Mesenchymal stem cell (in vitro differentiated cells and primary cell): ENCODE data around the gene APOBEC3H.
"Not testable (repeated sequence)": the region's sequence is repeated elsewhere in the genome, so short reads cannot be mapped to it uniquely, and the experiment has no call there.

ENCODE experiments used
- DNase-seq: peaks from one replicate; pipeline ENCODE4 v3.0.0-alpha.2; 2013
- H2AFZ ChIP-seq: one replicate; pipeline ENCODE4 v1.6.1; 2013; ENCODE audit warnings: low read depth, mild to moderate bottlenecking, control low read depth, inconsistent platforms, low read length, moderate library complexity
- H2AK5ac ChIP-seq: 2 replicates; pipeline ENCODE4 v1.6.1; 2013; ENCODE audit warnings: low read length, moderate library complexity, mild to moderate bottlenecking, inconsistent platforms; ENCODE audit not compliant: severe bottlenecking
- H2BK120ac ChIP-seq: one replicate; pipeline ENCODE4 v1.6.1; 2013; ENCODE audit warnings: low read depth, mild to moderate bottlenecking, inconsistent platforms, low read length, moderate library complexity
- H2BK12ac ChIP-seq, 2 experiments: one replicate each; pipeline ENCODE4 v1.6.1; 2013; ENCODE audit warnings: inconsistent platforms in 2 of 2, low read length in 2 of 2, mild to moderate bottlenecking in 2 of 2, moderate library complexity in 2 of 2, control low read depth in 1 of 2
- H2BK15ac ChIP-seq: one replicate; pipeline ENCODE4 v1.6.1; 2013; ENCODE audit warnings: mild to moderate bottlenecking, low read depth, inconsistent platforms; ENCODE audit not compliant: poor library complexity, severe bottlenecking
- H2BK5ac ChIP-seq: 2 replicates; pipeline ENCODE4 v1.6.1; 2013; ENCODE audit warnings: low read depth, mild to moderate bottlenecking, low read length, control low read depth, inconsistent platforms; ENCODE audit not compliant: poor library complexity, severe bottlenecking
- H3K14ac ChIP-seq, 2 experiments: one replicate each; pipeline ENCODE4 v1.6.1; 2013; ENCODE audit warnings: inconsistent platforms in 2 of 2, low read length in 2 of 2, control low read depth in 1 of 2, mild to moderate bottlenecking in 1 of 2, moderate library complexity in 1 of 2
- H3K18ac ChIP-seq, 2 experiments: one replicate each; pipeline ENCODE4 v1.6.1; 2013; ENCODE audit warnings: inconsistent platforms in 2 of 2, low read length in 2 of 2, control low read depth in 1 of 2, low read depth in 1 of 2, mild to moderate bottlenecking in 1 of 2
- H3K23ac ChIP-seq, 2 experiments: one replicate each; pipeline ENCODE4 v1.6.1; 2013; ENCODE audit warnings: inconsistent platforms in 2 of 2, low read length in 2 of 2, mild to moderate bottlenecking in 2 of 2, moderate library complexity in 2 of 2, control low read depth in 1 of 2
- H3K27ac ChIP-seq: 2 replicates; pipeline ENCODE4 v1.5.1; 2013; ENCODE audit warnings: mild to moderate bottlenecking, moderate library complexity, low read length, control low read depth, inconsistent platforms; ENCODE audit not compliant: poor library complexity, severe bottlenecking
- H3K27me3 ChIP-seq, 2 experiments: 2 replicates each; pipeline versions ENCODE4 v1.6.1 to v1.7.0; 2013; ENCODE audit warnings: low read length in 2 of 2, mild to moderate bottlenecking in 2 of 2, moderate library complexity in 2 of 2, control low read depth in 1 of 2, inconsistent platforms in 1 of 2; ENCODE audit not compliant: control insufficient read depth in 1 of 2, insufficient read depth in 1 of 2
- H3K36me3 ChIP-seq, 2 experiments: 2 replicates each; pipeline versions ENCODE4 v1.6.1 to v1.7.0; 2013; ENCODE audit warnings: low read length in 2 of 2, control low read depth in 1 of 2, inconsistent platforms in 1 of 2, low read depth in 1 of 2, mild to moderate bottlenecking in 1 of 2; ENCODE audit not compliant: insufficient read depth in 2 of 2, control insufficient read depth in 1 of 2
- H3K4ac ChIP-seq, 2 experiments: one replicate each; pipeline ENCODE4 v1.6.1; 2013; ENCODE audit warnings: inconsistent platforms in 2 of 2, low read length in 2 of 2, mild to moderate bottlenecking in 2 of 2, moderate library complexity in 2 of 2, control low read depth in 1 of 2, low read depth in 1 of 2
- H3K4me1 ChIP-seq: 2 replicates; pipeline ENCODE4 v1.6.1; 2013; ENCODE audit warnings: low read depth, low read length, control low read depth; ENCODE audit not compliant: control insufficient read depth, insufficient read depth
- H3K4me2 ChIP-seq: 2 replicates; pipeline ENCODE4 v1.6.1; 2013; ENCODE audit warnings: low read length, mild to moderate bottlenecking, inconsistent platforms; ENCODE audit not compliant: poor library complexity, severe bottlenecking
- H3K4me3 ChIP-seq, 2 experiments: 2 replicates each; pipeline versions ENCODE4 v1.5.1 to v1.7.0; 2013; ENCODE audit warnings: low read length in 2 of 2, mild to moderate bottlenecking in 2 of 2, control low read depth in 1 of 2, low read depth in 1 of 2; ENCODE audit not compliant: insufficient read depth in 1 of 2
- H3K79me1 ChIP-seq: replicated peaks from 2 replicates; pipeline ENCODE4 v1.6.1; 2013; ENCODE audit warnings: mild to moderate bottlenecking, control low read depth, low read length, inconsistent platforms; ENCODE audit not compliant: poor library complexity, severe bottlenecking
- H3K9ac ChIP-seq: 2 replicates; pipeline ENCODE4 v1.7.0; 2013; ENCODE audit warnings: mild to moderate bottlenecking, low read length, moderate library complexity
- H3K9me3 ChIP-seq: 2 replicates; pipeline ENCODE4 v1.7.0; 2013; ENCODE audit warnings: mild to moderate bottlenecking, low read length; ENCODE audit not compliant: control insufficient read depth
- H4K8ac ChIP-seq: one replicate; pipeline ENCODE4 v1.6.1; 2013; ENCODE audit warnings: inconsistent platforms, mild to moderate bottlenecking, low read length, moderate library complexity
- H4K91ac ChIP-seq: one replicate; pipeline ENCODE4 v1.6.1; 2013; ENCODE audit warnings: mild to moderate bottlenecking, low read length, inconsistent platforms
- WGBS: methylation state at CpG from one replicate; pipeline ENCODE4 v1.1.7; 2013; ENCODE audit warnings: mixed read lengths; 5-methylcytosine and 5-hydroxymethylcytosine counted together

APOBEC3H gene

DNA sequence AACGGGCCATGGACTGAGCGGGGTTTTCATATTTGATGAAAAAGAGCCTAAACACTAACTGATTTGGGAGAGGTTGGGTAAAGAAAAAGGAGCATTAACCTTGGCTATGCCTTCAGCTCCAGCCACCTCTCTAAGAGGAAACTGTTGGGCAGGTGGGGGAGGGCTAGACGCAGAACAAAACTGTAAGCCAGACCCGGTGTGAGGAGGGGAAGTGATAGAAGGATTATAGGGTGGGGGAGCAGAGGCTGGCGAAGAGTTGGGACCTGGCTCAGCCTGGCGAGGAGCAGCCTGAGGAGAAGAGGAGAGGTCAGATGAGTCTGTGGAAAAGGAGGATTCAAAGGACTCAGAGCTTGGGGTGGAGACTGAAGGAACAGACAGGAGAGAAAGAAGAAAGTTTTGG is 35.8 kb upstream of the APOBEC3H start:
- not testable (repeated sequence) for DNase-seq, H3K9ac ChIP-seq, H2BK120ac ChIP-seq, H3K4me2 ChIP-seq, H3K18ac ChIP-seq, H3K4me3 ChIP-seq, H3K9me3 ChIP-seq, H3K14ac ChIP-seq, H3K79me1 ChIP-seq, H4K8ac ChIP-seq, H3K27ac ChIP-seq, H2BK12ac ChIP-seq, H3K4me1 ChIP-seq, H3K23ac ChIP-seq, H3K36me3 ChIP-seq, H4K91ac ChIP-seq, H2BK15ac ChIP-seq, H2AK5ac ChIP-seq, H2AFZ ChIP-seq, H2BK5ac ChIP-seq, H3K4ac ChIP-seq
- peaks cover 24 to 30% of the 10 kb centered on the region in 2 experiments for H3K27me3 ChIP-seq
- 81% methylated on average over 6 of the region's 6 CpGs for WGBS

DNA sequence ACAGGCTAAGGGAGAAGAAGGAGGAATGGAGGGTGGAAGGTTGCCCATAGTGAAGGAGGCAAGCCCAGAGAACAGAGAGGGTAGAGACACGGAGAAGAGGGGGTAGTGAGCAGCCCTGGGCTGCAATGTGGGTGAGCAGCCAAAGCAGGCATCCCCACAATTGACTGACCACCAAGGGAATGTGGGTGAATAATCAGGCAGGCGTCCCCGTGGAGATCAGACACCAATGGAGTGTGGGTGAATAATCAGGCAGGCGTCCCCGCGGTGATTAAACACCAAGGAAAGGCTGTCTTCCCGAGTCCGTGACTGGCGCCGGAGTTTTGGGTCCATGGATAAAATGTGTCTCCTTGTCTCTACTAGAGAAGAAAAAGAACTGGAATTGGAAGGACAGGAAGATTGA is 35.1 kb upstream of the APOBEC3H start:
- not testable (repeated sequence) for H3K14ac ChIP-seq, H3K4me1 ChIP-seq, H2AFZ ChIP-seq, H2BK12ac ChIP-seq, H3K4me3 ChIP-seq, H3K4me2 ChIP-seq, H4K8ac ChIP-seq, H2AK5ac ChIP-seq, H2BK120ac ChIP-seq, H3K9me3 ChIP-seq, H4K91ac ChIP-seq, H3K4ac ChIP-seq, H2BK15ac ChIP-seq, H3K79me1 ChIP-seq, H2BK5ac ChIP-seq, H3K18ac ChIP-seq, DNase-seq, H3K27ac ChIP-seq, H3K9ac ChIP-seq, H3K36me3 ChIP-seq, H3K23ac ChIP-seq
- 74% methylated on average over 10 of the region's 10 CpGs for WGBS
- peaks cover 24 to 30% of the 10 kb centered on the region in 2 experiments for H3K27me3 ChIP-seq

DNA sequence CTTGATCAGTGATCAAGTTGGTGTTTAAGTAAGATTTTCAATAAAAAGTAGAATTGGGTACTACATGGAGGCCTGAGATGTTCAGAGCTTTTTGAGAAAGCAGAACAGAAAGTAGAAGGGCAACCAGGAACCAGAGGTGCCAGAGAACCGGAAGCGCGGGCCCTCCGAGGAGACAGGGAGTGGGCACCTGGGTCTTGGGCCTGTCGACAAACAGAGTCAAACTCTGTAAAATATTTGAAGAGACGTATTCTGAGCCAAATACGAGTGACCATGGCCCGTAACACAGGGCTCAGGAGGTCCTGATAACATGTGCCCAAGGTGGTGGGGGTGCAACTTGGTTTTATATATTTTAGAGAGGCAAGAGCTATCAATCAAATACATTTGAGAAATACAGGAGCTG is 33.1 kb upstream of the APOBEC3H start:
- not testable (repeated sequence) for H3K18ac ChIP-seq, H4K91ac ChIP-seq, H3K27ac ChIP-seq, H3K14ac ChIP-seq, H3K4me1 ChIP-seq, H3K36me3 ChIP-seq, H2AFZ ChIP-seq, H3K79me1 ChIP-seq, H3K4me3 ChIP-seq, H3K9ac ChIP-seq, H2BK5ac ChIP-seq, H2BK120ac ChIP-seq, H3K9me3 ChIP-seq, H4K8ac ChIP-seq, DNase-seq, H2BK12ac ChIP-seq, H3K4me2 ChIP-seq, H2AK5ac ChIP-seq, H3K23ac ChIP-seq, H3K4ac ChIP-seq, H2BK15ac ChIP-seq
- 91% methylated on average over 8 of the region's 8 CpGs for WGBS
- peaks cover 24 to 40% of the 10 kb centered on the region in 2 experiments for H3K27me3 ChIP-seq

DNA sequence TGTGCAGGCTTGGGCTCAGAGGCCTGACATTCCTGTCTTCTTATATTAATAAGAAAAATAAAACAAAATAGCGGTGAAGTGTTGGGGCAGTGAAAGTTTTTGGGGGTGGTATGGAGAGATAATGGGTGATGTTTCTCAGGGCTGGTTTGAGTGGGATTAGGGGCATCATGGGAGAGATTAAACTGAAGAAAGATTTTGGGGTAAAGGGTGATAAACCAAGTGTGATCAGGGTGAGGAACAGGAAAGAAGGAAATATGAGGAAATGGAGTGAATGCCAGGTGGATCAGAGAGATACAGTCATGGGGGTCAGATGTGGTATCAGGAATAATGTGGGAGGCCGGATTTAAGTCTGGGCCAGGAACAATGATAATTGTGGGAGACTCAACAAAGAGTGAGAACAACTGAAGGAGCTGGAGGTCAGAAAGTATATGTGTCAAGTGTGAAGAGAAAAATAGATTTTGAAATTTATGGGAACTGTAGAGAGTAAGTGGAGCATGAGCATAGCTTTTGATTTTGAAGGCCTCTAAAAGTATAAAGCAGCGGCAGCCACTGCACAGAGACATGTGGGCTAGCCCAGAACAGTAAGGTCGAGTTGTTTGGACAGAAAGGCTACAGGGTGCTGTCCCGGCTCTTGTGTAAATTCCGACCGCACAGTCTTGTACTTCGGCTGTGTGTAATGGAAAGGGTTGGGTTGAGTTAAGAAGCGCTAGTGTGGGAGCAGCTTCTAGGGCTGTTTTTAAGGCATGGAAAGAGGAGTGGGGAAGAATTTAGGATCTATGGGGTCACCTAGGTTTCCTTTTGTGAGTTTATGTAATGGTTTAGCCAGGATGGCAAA is 30.4 kb upstream of the APOBEC3H start:
- DNase-seq, H3K79me1 ChIP-seq, H4K91ac ChIP-seq, H3K9me3 ChIP-seq, H3K27ac ChIP-seq, H3K4me1 ChIP-seq, H3K9ac ChIP-seq, H2AFZ ChIP-seq, H3K23ac ChIP-seq, H3K14ac ChIP-seq, H2BK15ac ChIP-seq, H2BK120ac ChIP-seq, H2BK5ac ChIP-seq, H4K8ac ChIP-seq, H3K4ac ChIP-seq, H2AK5ac ChIP-seq, H3K36me3 ChIP-seq, H2BK12ac ChIP-seq, H3K18ac ChIP-seq, H3K4me2 ChIP-seq, H3K4me3 ChIP-seq: not testable (repeated sequence)
- H3K27me3 ChIP-seq, result peaks cover 3 to 28% of the 10 kb centered on the region in 2 experiments
- WGBS, result 87% methylated on average over 9 of the region's 9 CpGs
